ENCODE measurements around the gene IMMP2L. TPM values are rescaled to one million over a fixed set of nuclear protein-coding genes. Genes with fewer than 3 reads are reported as not detected.

The IMMP2L gene
- total RNA-seq, 1 donor from 2014 or later = 11.2 TPM

DNA sequence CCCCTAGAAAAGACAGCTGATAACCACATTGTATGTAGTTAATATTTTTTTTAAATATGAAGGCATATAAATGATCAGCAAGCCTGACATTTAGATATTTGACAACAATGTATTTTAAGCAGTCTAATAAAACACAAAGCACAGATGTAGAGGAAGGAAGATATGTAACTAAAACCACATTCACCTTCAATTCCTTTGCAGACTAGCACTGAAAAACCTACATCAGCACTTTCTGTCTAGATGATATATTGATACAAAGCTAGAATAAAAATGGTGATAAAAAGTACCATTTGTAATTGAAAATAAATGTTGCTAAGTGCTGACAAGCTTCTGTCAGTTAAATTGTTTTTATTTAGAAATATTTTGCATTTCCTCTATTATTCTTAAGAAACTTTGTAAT, 153.6 kb downstream of the IMMP2L start:
- H3K27ac Mint-ChIP-seq (ENCODE audit: unreplicated experiment) = no peak overlapping the region

DNA sequence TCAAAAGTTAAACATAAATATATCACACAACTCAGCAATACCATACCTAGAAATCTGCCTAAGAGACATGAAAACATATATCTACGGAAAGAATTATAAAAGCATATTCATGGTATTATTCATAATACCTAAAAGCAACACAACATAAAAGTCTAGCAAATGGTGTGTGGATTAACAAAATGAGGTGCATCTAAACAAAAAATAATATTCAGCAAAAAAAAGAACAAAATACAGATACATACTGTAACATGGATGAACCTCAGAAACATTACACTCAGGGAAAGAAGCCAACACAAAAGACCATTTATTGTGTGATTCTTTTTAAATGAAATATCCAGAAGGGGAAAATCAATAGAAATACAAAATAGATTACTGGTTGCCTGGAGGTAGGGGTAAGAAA, 155.0 kb downstream of the IMMP2L start:
- TF ChIP-seq, protein P1, sequence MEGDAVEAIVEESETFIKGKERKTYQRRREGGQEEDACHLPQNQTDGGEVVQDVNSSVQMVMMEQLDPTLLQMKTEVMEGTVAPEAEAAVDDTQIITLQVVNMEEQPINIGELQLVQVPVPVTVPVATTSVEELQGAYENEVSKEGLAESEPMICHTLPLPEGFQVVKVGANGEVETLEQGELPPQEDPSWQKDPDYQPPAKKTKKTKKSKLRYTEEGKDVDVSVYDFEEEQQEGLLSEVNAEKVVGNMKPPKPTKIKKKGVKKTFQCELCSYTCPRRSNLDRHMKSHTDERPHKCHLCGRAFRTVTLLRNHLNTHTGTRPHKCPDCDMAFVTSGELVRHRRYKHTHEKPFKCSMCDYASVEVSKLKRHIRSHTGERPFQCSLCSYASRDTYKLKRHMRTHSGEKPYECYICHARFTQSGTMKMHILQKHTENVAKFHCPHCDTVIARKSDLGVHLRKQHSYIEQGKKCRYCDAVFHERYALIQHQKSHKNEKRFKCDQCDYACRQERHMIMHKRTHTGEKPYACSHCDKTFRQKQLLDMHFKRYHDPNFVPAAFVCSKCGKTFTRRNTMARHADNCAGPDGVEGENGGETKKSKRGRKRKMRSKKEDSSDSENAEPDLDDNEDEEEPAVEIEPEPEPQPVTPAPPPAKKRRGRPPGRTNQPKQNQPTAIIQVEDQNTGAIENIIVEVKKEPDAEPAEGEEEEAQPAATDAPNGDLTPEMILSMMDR (IDR thresholded peaks at IDR 0.05; ENCODE audit: unreplicated experiment) = no peak
- Mint-ChIP-seq H3K27ac (ENCODE audit: unreplicated experiment) (no peak overlapping the region), H3K4me3 (ENCODE audit: unreplicated experiment) (no peak overlapping the region), H3K4me1 (ENCODE audit: unreplicated experiment) (no peaks in the 10 kb centered on the region), H3K9me3 (ENCODE audit: unreplicated experiment) (no peaks in the 10 kb centered on the region), H3K27me3 (ENCODE audit: unreplicated experiment) (peaks cover 3% of the 10 kb centered on the region), H3K36me3 (ENCODE audit: low read depth, unreplicated experiment) (no peaks in the 10 kb centered on the region)
- DNase-seq (ENCODE audit: low spot score) = no peak

More for the DNA sequence above, 153.6 kb downstream of the IMMP2L start:
- Mint-ChIP-seq H3K36me3 (ENCODE audit: low read depth, unreplicated experiment) (no peaks in the 10 kb centered on the region), H3K4me3 (ENCODE audit: unreplicated experiment) (no peak overlapping the region), H3K27me3 (ENCODE audit: unreplicated experiment) (peaks cover 3% of the 10 kb centered on the region), H3K4me1 (ENCODE audit: unreplicated experiment) (peaks cover 2% of the 10 kb centered on the region), H3K9me3 (ENCODE audit: unreplicated experiment) (no peaks in the 10 kb centered on the region)
- TF ChIP-seq, protein P1 (IDR thresholded peaks at IDR 0.05; ENCODE audit: unreplicated experiment) = no peak
- no peak for DNase-seq (ENCODE audit: low spot score)

DNA sequence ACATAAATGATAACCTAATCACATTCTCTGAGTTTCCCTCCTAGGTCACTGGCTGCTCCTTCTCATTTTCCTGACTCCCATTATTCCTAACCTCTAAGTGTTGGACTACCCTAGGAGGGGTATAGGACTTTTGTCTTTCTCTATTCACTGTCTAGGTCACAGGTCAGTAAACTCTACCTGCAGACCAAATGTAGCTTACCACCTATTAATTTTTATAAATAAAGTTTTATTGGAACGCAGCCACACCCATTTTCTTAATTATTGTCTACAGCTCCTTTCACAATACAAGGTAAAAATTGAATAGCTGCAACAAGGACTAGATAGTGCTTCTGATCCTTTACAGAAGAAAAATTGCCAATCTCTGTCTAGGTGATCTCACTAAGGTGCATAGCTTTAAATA, 156.7 kb downstream of the IMMP2L start:
- TF ChIP-seq, protein P1 (IDR thresholded peaks at IDR 0.05; ENCODE audit: unreplicated experiment) = no peak
- Mint-ChIP-seq H3K9me3 (ENCODE audit: unreplicated experiment) (no peaks in the 10 kb centered on the region), H3K4me3 (ENCODE audit: unreplicated experiment) (no peak overlapping the region), H3K36me3 (ENCODE audit: low read depth, unreplicated experiment) (no peaks in the 10 kb centered on the region), H3K27me3 (ENCODE audit: unreplicated experiment) (peaks cover 3% of the 10 kb centered on the region), H3K27ac (ENCODE audit: unreplicated experiment) (no peak overlapping the region), H3K4me1 (ENCODE audit: unreplicated experiment) (no peaks in the 10 kb centered on the region)
- no peak for DNase-seq (ENCODE audit: low spot score)

DNA sequence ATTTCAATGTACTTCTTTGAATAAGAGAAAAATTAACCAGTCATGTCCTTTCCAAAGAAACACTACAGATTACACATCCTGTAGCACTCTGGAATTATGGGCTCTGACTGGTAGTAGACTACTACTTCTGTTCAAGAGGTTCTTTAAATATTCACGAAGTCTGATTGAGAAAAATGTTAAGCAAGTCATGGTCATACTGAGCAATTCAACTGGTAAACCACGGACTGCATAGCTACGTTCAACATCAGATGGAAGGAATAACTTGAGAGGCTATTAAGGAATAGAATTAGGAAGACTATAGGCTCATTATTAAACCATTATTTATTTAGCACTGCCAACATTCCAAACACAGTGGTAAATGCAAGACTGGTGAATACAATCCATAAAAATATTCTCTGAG, 160.8 kb downstream of the IMMP2L start:
- no peak for DNase-seq (ENCODE audit: low spot score)
- Mint-ChIP-seq H3K27me3 (ENCODE audit: unreplicated experiment) (peaks cover 3% of the 10 kb centered on the region), H3K9me3 (ENCODE audit: unreplicated experiment) (no peaks in the 10 kb centered on the region), H3K36me3 (ENCODE audit: low read depth, unreplicated experiment) (no peaks in the 10 kb centered on the region), H3K4me3 (ENCODE audit: unreplicated experiment) (no peak overlapping the region), H3K4me1 (ENCODE audit: unreplicated experiment) (no peaks in the 10 kb centered on the region), H3K27ac (ENCODE audit: unreplicated experiment) (no peak overlapping the region)
- TF ChIP-seq, protein P1 (IDR thresholded peaks at IDR 0.05; ENCODE audit: unreplicated experiment) = no peak

DNA sequence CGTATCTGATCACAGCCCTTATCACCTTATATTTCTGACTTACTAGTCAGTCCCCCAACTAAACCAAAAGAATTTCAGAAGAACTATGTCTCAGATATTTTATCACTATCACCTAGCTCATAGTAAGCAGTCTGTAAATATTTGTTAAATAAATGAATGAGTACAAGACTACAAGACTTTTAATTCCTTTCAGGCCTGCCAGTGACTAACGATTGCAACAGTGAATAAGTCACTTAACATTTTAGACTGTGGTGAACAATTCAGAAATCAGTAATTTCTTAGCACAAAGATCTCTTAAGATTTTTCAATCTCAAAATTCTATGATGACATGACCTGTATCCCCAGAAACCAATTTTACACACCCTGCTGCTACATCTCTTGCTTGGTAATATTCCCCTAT, 162.2 kb downstream of the IMMP2L start:
- no peaks in the 10 kb centered on the region for H3K36me3 Mint-ChIP-seq (ENCODE audit: low read depth, unreplicated experiment)
- no peak overlapping the region for H3K27ac Mint-ChIP-seq (ENCODE audit: unreplicated experiment)

More for the DNA sequence above, 162.2 kb downstream of the IMMP2L start:
- no peak for DNase-seq (ENCODE audit: low spot score)
- Mint-ChIP-seq H3K27me3 (ENCODE audit: unreplicated experiment) (no peaks in the 10 kb centered on the region), H3K4me3 (ENCODE audit: unreplicated experiment) (no peak overlapping the region), H3K4me1 (ENCODE audit: unreplicated experiment) (no peaks in the 10 kb centered on the region), H3K9me3 (ENCODE audit: unreplicated experiment) (no peaks in the 10 kb centered on the region)
- TF ChIP-seq, protein P1 (IDR thresholded peaks at IDR 0.05; ENCODE audit: unreplicated experiment) = no peak
